T-cell (primary cell): ENCODE data around the gene EPN2. TPM values are rescaled to one million over a fixed set of nuclear protein-coding genes. Genes with fewer than 3 reads are reported as not detected.
A peak's percentile ranks its signal among the peaks of the same experiment; 100 is the strongest.

ENCODE experiments used
- ATAC-seq, 4 experiments: fragments of 200-7000 bp in 3 of 4; fragments of 150-1000 bp in 1 of 4; cut with Tn5 transposase; replicated peaks in 1 of 4; 1 replicate in 3 of 4; 2 replicates in 1 of 4; pipeline ENCODE4 v1.10.0; 2021; ENCODE audit warnings: moderate library complexity in 3 of 4, mild to moderate bottlenecking in 2 of 4, moderate number of reproducible peaks in 1 of 4
- CTCF ChIA-PET, 2 donors: fragments of 300-600 bp; sonication (Branson Sonifier 250); formaldehyde crosslinking; loops; one replicate each; lab custom pipeline; 2022; ENCODE audit warnings: antibody characterized with exemption in 2 of 2; lab: Charles Lee
- POLR2A ChIA-PET, 2 donors: fragments of 300-600 bp; sonication (Branson Sonifier 250); formaldehyde crosslinking; loops; one replicate each; lab custom pipeline; 2022; ENCODE audit warnings: antibody characterized with exemption in 2 of 2; lab: Charles Lee
- DNase-seq, 35 experiments: peaks; one replicate each; pipeline versions ENCODE4 v3.0.0 to v3.0.0-alpha.2; 2013 to 2023
- H3K27ac ChIP-seq: one replicate; pipeline ENCODE4 v1.5.1; 2013; ENCODE audit warnings: low read length
- H3K27me3 ChIP-seq, 2 experiments: replicated peaks in 1 of 2; 1 replicate in 1 of 2; 2 replicates in 1 of 2; pipeline versions ENCODE4 v1.6.1 to v1.7.0; 2013; ENCODE audit warnings: low read length in 1 of 2, mixed read lengths in 1 of 2; ENCODE audit not compliant: control insufficient read depth in 2 of 2, insufficient read depth in 2 of 2; ENCODE audit errors: extremely low read depth in 1 of 2
- H3K36me3 ChIP-seq, 2 donors: 1 replicate in 1 of 2; 2 replicates in 1 of 2; pipeline versions ENCODE4 v1.6.1 to v1.7.0; 2013; ENCODE audit warnings: low read length in 1 of 2; ENCODE audit not compliant: control insufficient read depth in 2 of 2, insufficient read depth in 1 of 2; ENCODE audit errors: extremely low read depth in 1 of 2
- H3K4me1 ChIP-seq, 2 experiments: 1 replicate in 1 of 2; 2 replicates in 1 of 2; pipeline versions ENCODE4 v1.6.1 to v1.7.0; 2013; ENCODE audit warnings: low read length in 2 of 2, mixed read lengths in 1 of 2; ENCODE audit not compliant: insufficient read depth in 2 of 2, control insufficient read depth in 1 of 2; ENCODE audit errors: extremely low read depth in 1 of 2
- H3K4me3 ChIP-seq, 2 donors: 1 replicate in 1 of 2; 2 replicates in 1 of 2; pipeline versions ENCODE4 v1.5.1 to v1.7.0; 2013; ENCODE audit warnings: mild to moderate bottlenecking in 2 of 2, low read length in 1 of 2, moderate library complexity in 1 of 2; ENCODE audit not compliant: control insufficient read depth in 1 of 2; ENCODE audit errors: extremely low read depth in 1 of 2
- H3K9me3 ChIP-seq: 2 replicates; pipeline ENCODE4 v1.7.0; 2013
- H3K27ac Mint-ChIP-seq, 2 donors: one replicate each; pipeline ENCODE4 v1.8.0; 2020 to 2021; ENCODE audit warnings: mild to moderate bottlenecking in 2 of 2, mixed read lengths in 2 of 2
- H3K27me3 Mint-ChIP-seq, 2 donors: one replicate each; pipeline ENCODE4 v1.8.0; 2021 to 2022; ENCODE audit warnings: mixed read lengths in 2 of 2
- H3K36me3 Mint-ChIP-seq: one replicate; pipeline ENCODE4 v1.8.0; 2021; ENCODE audit warnings: mixed read lengths
- H3K4me1 Mint-ChIP-seq, 3 donors: one replicate each; pipeline ENCODE4 v1.8.0; 2020 to 2022; ENCODE audit warnings: mixed read lengths in 3 of 3, mild to moderate bottlenecking in 1 of 3
- H3K4me3 Mint-ChIP-seq, 3 donors: one replicate each; pipeline ENCODE4 v1.8.0; 2020 to 2022; ENCODE audit warnings: mild to moderate bottlenecking in 3 of 3, mixed read lengths in 3 of 3, moderate library complexity in 3 of 3
- H3K9me3 Mint-ChIP-seq, 3 donors: one replicate each; pipeline ENCODE4 v1.8.0; 2020 to 2022; ENCODE audit warnings: mixed read lengths in 3 of 3
- WGBS: methylation state at CpG from one replicate; pipeline ENCODE4 v1.1.5; 2013; ENCODE audit warnings: missing lambda C conversion rate; ENCODE audit not compliant: insufficient coverage; 5-methylcytosine and 5-hydroxymethylcytosine counted together
- total RNA-seq, 35 experiments: library from RNA in 6 of 35; stranded (reverse) in 6 of 35; fragments of 120-200 nt in 1 of 35; gene quantifications; one replicate each; pipeline versions ENCODE4 v1.2.1 to v1.2.4 and lab custom pipeline; 2013 to 2026

EPN2 gene
- total RNA-seq, 5 donors from 2014 or later (not counting 1 experiment from before 2014, with no cell fraction given) = 5.5 to 9.8 (median 8.4) TPM

DNA sequence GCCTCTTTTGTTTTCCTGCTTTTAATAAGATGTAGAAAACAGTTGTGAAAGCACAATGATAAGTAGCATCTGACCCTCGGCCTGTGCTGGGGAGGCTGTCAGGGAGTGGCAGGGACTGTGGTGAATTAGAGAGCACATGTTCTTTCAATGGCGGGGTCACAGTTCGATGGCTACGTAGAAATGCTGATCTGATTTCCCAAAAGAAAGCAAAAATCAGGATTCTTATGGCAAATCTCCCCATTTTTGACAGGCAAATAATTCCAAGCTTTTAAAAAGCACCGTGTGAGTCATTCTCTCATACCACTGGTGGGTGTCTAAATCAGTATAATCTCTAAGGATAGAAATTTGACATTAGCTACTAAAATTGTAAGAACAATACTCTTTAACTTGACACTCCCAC lies 137.0 kb downstream of the EPN2 start:
- peaks cover 22 to 57% of the 10 kb centered on the region in 2 experiments for H3K4me1 ChIP-seq
- H3K36me3 Mint-ChIP-seq = no peaks in the 10 kb centered on the region
- DNase-seq = no peak
- H3K27ac ChIP-seq = no peak overlapping the region
- CTCF ChIA-PET = interaction anchor here in 1 of 2 donors (0.9 to 1.7 kb wide), 2 partner anchors 9 to 74 kb away, joined by 3 read pairs; no protein-coding TSS in a partner anchor
- no peaks in the 10 kb centered on the region for H3K27me3 Mint-ChIP-seq
- H3K4me3 Mint-ChIP-seq = no peak overlapping the region
- peaks cover 38 to 59% (median 47%) of the 10 kb centered on the region in 3 donors for H3K4me1 Mint-ChIP-seq
- H3K36me3 ChIP-seq = no peaks in the 10 kb centered on the region
- H3K4me3 ChIP-seq = no peak overlapping the region
- H3K27ac Mint-ChIP-seq = no peak overlapping the region
- POLR2A ChIA-PET = no interaction called here
- WGBS = 100% methylated on average over 1 of the region's 5 CpGs
- no peaks in the 10 kb centered on the region for H3K9me3 Mint-ChIP-seq
- no peak for ATAC-seq
- H3K9me3 ChIP-seq = no peaks in the 10 kb centered on the region
- H3K27me3 ChIP-seq = no peaks in the 10 kb centered on the region

DNA sequence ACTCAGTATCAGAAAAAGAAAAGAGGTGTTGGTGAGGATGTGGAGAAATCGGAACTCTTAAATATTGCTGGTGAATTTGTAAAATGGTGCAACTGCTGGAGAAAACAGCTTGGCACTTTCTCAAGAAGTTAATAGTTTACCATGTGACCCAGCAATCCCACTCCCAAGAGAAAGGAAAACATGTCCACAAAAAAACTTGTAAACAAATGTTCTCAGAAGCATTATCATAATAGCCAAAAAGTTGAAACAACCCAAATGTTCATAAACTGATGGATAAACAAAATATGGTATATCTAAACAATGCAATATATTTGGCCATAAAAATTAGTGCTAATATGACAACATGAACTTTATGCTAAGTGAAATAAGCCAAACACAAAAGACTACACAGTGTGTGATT lies 138.6 kb downstream of the EPN2 start:
- no CpG with 5 or more reads among the region's 1 CpG for WGBS
- no peaks in the 10 kb centered on the region for H3K27me3 ChIP-seq
- ChIA-PET CTCF (interaction anchor here in 1 of 2 donors (1.7 kb wide), 1 partner anchor 11 kb away, joined by 3 read pairs; no protein-coding TSS in a partner anchor), POLR2A (no interaction called here)
- no peak for DNase-seq
- Mint-ChIP-seq H3K36me3 (peaks cover 8% of the 10 kb centered on the region), H3K27me3 (no peaks in the 10 kb centered on the region), H3K4me3 (peak overlapping the region in 2 of 3 donors; percentile 25 to 37), H3K27ac (no peak overlapping the region), H3K9me3 (no peaks in the 10 kb centered on the region), H3K4me1 (peaks cover 24 to 49% (median 31%) of the 10 kb centered on the region in 3 donors)
- H3K4me3 ChIP-seq = no peak overlapping the region
- H3K27ac ChIP-seq = no peak overlapping the region
- peaks cover 11 to 42% of the 10 kb centered on the region in 2 experiments for H3K4me1 ChIP-seq
- peaks cover 0 to 14% of the 10 kb centered on the region in 2 donors for H3K36me3 ChIP-seq
- H3K9me3 ChIP-seq = no peaks in the 10 kb centered on the region
- ATAC-seq = no peak

DNA sequence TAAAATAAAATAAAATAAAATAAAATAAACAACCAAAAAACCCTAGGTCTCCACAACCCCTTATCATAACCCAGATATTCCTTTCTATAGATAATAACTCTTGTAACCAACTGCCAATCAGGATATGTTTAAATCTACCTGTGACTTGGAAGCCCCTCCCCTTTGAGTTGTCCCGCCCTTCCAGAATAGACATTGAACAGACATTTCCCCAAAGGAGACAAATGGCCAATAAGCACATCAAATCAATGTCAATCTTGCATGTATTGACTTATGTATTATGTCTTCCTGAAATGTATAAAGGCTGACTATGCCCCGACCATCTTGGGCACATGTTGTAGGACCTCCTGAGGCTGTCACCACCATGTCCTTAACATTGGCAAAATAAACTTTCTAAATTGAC lies 139.6 kb downstream of the EPN2 start:
- no peaks in the 10 kb centered on the region for H3K9me3 Mint-ChIP-seq
- H3K9me3 ChIP-seq = no peaks in the 10 kb centered on the region
- H3K4me3 Mint-ChIP-seq = peak overlapping the region; percentile 97 to 100 (median 100)
- DNase-seq (peak in 1 of 35 experiments; percentile 27), ATAC-seq (no peak)
- no peaks in the 10 kb centered on the region for H3K27me3 ChIP-seq
- H3K27ac Mint-ChIP-seq = peak overlapping the region; percentile 98 to 99
- H3K4me1 Mint-ChIP-seq = peaks cover 15 to 38% (median 21%) of the 10 kb centered on the region in 3 donors
- peak overlapping the region in 1 of 2 donors; percentile 15 for H3K4me3 ChIP-seq
- peaks cover 16% of the 10 kb centered on the region for H3K36me3 Mint-ChIP-seq
- peaks cover 8 to 31% of the 10 kb centered on the region in 2 experiments for H3K4me1 ChIP-seq
- H3K36me3 ChIP-seq = peaks cover 0 to 16% of the 10 kb centered on the region in 2 donors
- POLR2A ChIA-PET = interaction anchor here in 1 of 2 donors (0.6 to 0.8 kb wide), 2 partner anchors 11 to 1900 kb away, joined by 3 to 6 read pairs; no protein-coding TSS in a partner anchor
- no CpG with 5 or more reads among the region's 2 CpGs for WGBS
- no peaks in the 10 kb centered on the region for H3K27me3 Mint-ChIP-seq
- H3K27ac ChIP-seq = peak overlapping the region; percentile 77
- CTCF ChIA-PET = interaction anchor here (0.6 to 1.9 kb wide), 5 partner anchors 10 to 70 kb away, joined by 3 to 64 read pairs (median 5); partner anchors contain the start of gene B9D1 (in 1 of the 2)

DNA sequence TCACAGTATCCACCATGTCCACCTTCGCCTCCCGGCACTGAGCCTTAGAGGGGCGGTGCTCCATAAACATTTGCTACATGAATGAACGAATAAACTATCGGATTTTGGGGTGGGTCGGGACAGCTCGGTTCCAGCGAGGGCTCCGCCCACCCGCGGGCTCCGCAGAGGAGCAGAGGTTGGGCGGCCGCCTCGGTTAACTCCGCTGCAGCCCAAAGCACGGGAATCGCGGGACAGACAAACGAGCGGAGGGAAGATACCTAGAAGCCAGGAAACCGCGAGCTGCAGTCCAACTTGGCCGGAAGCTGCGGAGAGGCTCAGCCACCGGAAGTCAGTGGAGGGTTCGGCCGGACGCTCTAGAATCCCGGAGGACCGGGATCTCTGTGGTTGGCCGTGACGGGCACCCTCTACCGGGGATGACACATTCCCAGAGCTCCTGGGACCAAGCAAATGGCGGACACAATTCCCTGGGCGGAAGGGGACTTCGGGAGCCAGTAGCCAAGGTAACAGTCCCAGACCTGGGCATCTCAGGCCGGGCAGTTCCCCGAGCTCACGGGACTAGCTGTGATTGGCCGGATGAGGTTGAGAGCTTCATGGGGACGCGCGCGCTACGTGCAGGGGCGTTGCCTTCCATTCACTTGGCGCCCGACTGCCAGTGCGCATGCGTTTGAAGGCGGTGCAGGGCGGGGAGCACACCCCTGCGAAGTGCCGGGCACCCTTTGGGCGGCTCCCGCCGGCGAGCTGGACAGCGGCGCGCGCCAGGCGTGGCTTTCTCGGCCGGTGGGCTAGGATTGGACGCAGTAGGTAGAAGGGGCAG lies 140.6 kb downstream of the EPN2 start:
- ATAC-seq (peak; percentile 86 to 91 (median 89)), DNase-seq (peak; percentile 84 to 96 (median 90))
- H3K27me3 Mint-ChIP-seq = no peaks in the 10 kb centered on the region
- peak overlapping the region; percentile 97 to 100 (median 100) for H3K4me3 Mint-ChIP-seq
- H3K9me3 Mint-ChIP-seq = no peaks in the 10 kb centered on the region
- CTCF ChIA-PET = interaction anchor here (0.6 to 1.9 kb wide), 11 partner anchors 11 to 1735 kb away, joined by 3 to 64 read pairs (median 4); partner anchors contain the start of genes B9D1 (in 2 of the 2) and ALDH3A2 (in 1 of the 2)
- peaks cover 9 to 29% (median 13%) of the 10 kb centered on the region in 3 donors for H3K4me1 Mint-ChIP-seq
- H3K9me3 ChIP-seq = no peaks in the 10 kb centered on the region
- H3K27me3 ChIP-seq = no peaks in the 10 kb centered on the region
- H3K27ac Mint-ChIP-seq = peak overlapping the region; percentile 98 to 99
- peaks cover 0 to 20% of the 10 kb centered on the region in 2 donors for H3K36me3 ChIP-seq
- peak overlapping the region; percentile 86 to 98 for H3K4me3 ChIP-seq
- WGBS = 0% methylated on average over 67 of the region's 67 CpGs
- peak overlapping the region; percentile 77 for H3K27ac ChIP-seq
- peaks cover 19% of the 10 kb centered on the region for H3K36me3 Mint-ChIP-seq
- H3K4me1 ChIP-seq = peaks cover 8 to 21% of the 10 kb centered on the region in 2 experiments
- POLR2A ChIA-PET = interaction anchor here (0.5 to 1.1 kb wide), 5 partner anchors 12 to 1899 kb away, joined by 3 to 6 read pairs (median 3); partner anchors contain the start of genes B9D1 (in 1 of the 2), DRC3 (in 1 of the 2) and TOM1L2 (in 1 of the 2)

DNA sequence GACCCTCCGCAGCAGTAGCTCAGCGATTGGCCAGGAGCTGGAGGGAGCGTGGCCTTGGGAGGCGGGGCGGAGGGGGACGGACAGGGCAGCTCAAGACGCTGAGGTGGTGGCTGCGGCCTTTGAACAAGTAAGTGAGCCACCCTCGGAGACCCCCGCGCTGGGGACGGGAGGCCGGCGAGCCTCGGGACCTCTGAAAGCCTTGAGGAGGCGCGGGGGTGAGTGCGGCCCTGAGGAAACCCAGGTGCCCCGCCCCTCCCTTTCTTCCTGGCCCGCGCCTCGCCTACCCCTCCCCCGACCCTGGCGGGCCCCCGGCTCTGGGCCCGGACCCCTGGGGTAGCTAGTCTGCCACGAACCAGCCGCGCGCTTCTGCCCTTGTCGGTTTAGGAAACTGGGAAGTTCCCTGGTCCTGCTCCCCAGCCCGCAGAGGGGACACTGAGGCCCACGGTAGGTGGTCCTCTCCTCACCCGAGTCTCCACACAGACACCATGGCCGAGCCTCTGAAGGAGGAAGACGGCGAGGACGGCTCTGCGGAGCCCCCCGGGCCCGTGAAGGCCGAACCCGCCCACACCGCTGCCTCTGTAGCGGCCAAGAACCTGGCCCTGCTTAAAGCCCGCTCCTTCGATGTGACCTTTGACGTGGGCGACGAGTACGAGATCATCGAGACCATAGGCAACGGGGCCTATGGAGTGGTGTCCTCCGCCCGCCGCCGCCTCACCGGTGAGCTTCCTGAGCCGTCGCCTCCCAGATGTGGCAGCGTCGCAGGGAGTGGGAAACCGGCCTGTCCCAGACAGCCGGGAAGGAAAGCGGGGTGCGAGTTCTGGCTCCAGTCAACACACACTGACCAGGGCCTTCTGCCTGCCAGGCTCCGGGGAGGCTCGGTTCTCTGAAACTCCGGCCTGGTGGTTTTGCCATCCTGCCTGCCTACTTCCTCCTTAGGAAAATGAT lies 141.5 kb downstream of the EPN2 start, which contains the start of gene MAPK7:
Gene MAPK7, plus strand, starts transcription at position 83 of the 945 bp plus-strand sequence. Its CDS starts 403 bp downstream, at position 486.
- H3K4me1 ChIP-seq = peaks cover 8 to 19% of the 10 kb centered on the region in 2 experiments
- ATAC-seq (peak; percentile 5 to 13 (median 9)), DNase-seq (no peak)
- Mint-ChIP-seq H3K9me3 (no peaks in the 10 kb centered on the region), H3K27me3 (no peaks in the 10 kb centered on the region), H3K4me1 (peaks cover 9 to 29% (median 13%) of the 10 kb centered on the region in 3 donors), H3K27ac (peak within 1 kb of the TSS; percentile 98 to 99), H3K36me3 (peaks cover 23% of the 10 kb centered on the region), H3K4me3 (peak within 1 kb of the TSS; percentile 97 to 100 (median 100))
- H3K27ac ChIP-seq = peak within 1 kb of the TSS; percentile 77
- 35% methylated on average over 69 of the region's 69 CpGs for WGBS
- H3K9me3 ChIP-seq = no peaks in the 10 kb centered on the region
- peak within 1 kb of the TSS; percentile 86 to 98 for H3K4me3 ChIP-seq
- H3K36me3 ChIP-seq = peaks cover 0 to 26% of the 10 kb centered on the region in 2 donors
- no peaks in the 10 kb centered on the region for H3K27me3 ChIP-seq
- CTCF ChIA-PET = interaction anchor here (0.6 to 1.9 kb wide), 9 partner anchors 14 to 1736 kb away, joined by 3 to 64 read pairs (median 4); partner anchors contain the start of genes B9D1 (in 2 of the 2) and ALDH3A2 (in 1 of the 2)
- POLR2A ChIA-PET = no interaction called here
